Muscle layer of colon (tissue), 2 donors: ENCODE results near the gene NSF.
"Not testable (repeated sequence)": the region's sequence is repeated elsewhere in the genome, so short reads cannot be mapped to it uniquely, and the experiment has no call there.

ENCODE experiments used
- H3K27ac ChIP-seq: one replicate; pipeline ENCODE4 v1.7.0; 2013; ENCODE audit warnings: low read depth, mild to moderate bottlenecking, low read length, moderate library complexity
- H3K27me3 ChIP-seq, 2 donors: one replicate each; pipeline ENCODE4 v1.7.0; 2013; ENCODE audit warnings: low read length in 2 of 2, mild to moderate bottlenecking in 2 of 2; ENCODE audit not compliant: insufficient read depth in 2 of 2, control insufficient read depth in 1 of 2
- H3K36me3 ChIP-seq: one replicate; pipeline ENCODE4 v1.7.0; 2013; ENCODE audit warnings: mild to moderate bottlenecking, low read length; ENCODE audit not compliant: insufficient read depth
- H3K4me1 ChIP-seq: one replicate; pipeline ENCODE4 v1.7.0; 2013; ENCODE audit warnings: mild to moderate bottlenecking, low read length; ENCODE audit not compliant: insufficient read depth
- H3K4me3 ChIP-seq, 2 donors: one replicate each; pipeline ENCODE4 v1.7.0; 2013; ENCODE audit warnings: low read length in 2 of 2, low read depth in 1 of 2, mild to moderate bottlenecking in 1 of 2, moderate library complexity in 1 of 2
- H3K9ac ChIP-seq: one replicate; pipeline ENCODE4 v1.7.0; 2013; ENCODE audit warnings: low read length
- H3K9me3 ChIP-seq: one replicate; pipeline ENCODE4 v1.7.0; 2013; ENCODE audit warnings: mild to moderate bottlenecking, low read length
- donor health status: abdominal sarcoma.
- donor health status: Adenocarcinoma of cecum.

Gene NSF

GRCh38 chr17:46634844-46635243, 44.4 kb downstream of the NSF start:
- H3K4me3 ChIP-seq, H3K9me3 ChIP-seq, H3K9ac ChIP-seq, H3K27ac ChIP-seq, H3K27me3 ChIP-seq, H3K4me1 ChIP-seq, H3K36me3 ChIP-seq: not testable (repeated sequence)

GRCh38 chr17:46641861-46642656, 51.6 kb downstream of the NSF start:
- H3K27ac ChIP-seq, H3K36me3 ChIP-seq, H3K4me3 ChIP-seq, H3K9ac ChIP-seq, H3K4me1 ChIP-seq, H3K9me3 ChIP-seq, H3K27me3 ChIP-seq: not testable (repeated sequence)

- not testable (repeated sequence) for H3K4me3 ChIP-seq
These were observed 56.8 kb downstream of the NSF start for GRCh38 chr17:46647251-46647650.

GRCh38 chr17:46647688-46648278, 57.3 kb downstream of the NSF start:
- not testable (repeated sequence) for H3K36me3 ChIP-seq, H3K4me3 ChIP-seq, H3K4me1 ChIP-seq, H3K9me3 ChIP-seq, H3K27me3 ChIP-seq, H3K9ac ChIP-seq, H3K27ac ChIP-seq

More at GRCh38 chr17:46647251-46647650, 56.8 kb downstream of the NSF start:
- H3K27me3 ChIP-seq, H3K9ac ChIP-seq, H3K4me1 ChIP-seq, H3K9me3 ChIP-seq, H3K27ac ChIP-seq, H3K36me3 ChIP-seq: not testable (repeated sequence)

- not testable (repeated sequence) for H3K9ac ChIP-seq, H3K27me3 ChIP-seq
These were observed 58.8 kb downstream of the NSF start for GRCh38 chr17:46649246-46649645.

GRCh38 chr17:46652024-46652643, 61.7 kb downstream of the NSF start:
- H3K4me1 ChIP-seq, H3K9ac ChIP-seq, H3K36me3 ChIP-seq, H3K27ac ChIP-seq, H3K4me3 ChIP-seq, H3K27me3 ChIP-seq, H3K9me3 ChIP-seq: not testable (repeated sequence)

More at GRCh38 chr17:46649246-46649645, 58.8 kb downstream of the NSF start:
- H3K9me3 ChIP-seq, H3K4me1 ChIP-seq, H3K36me3 ChIP-seq, H3K4me3 ChIP-seq, H3K27ac ChIP-seq: not testable (repeated sequence)

- not testable (repeated sequence) for H3K4me3 ChIP-seq, H3K9me3 ChIP-seq, H3K4me1 ChIP-seq, H3K27ac ChIP-seq, H3K27me3 ChIP-seq, H3K36me3 ChIP-seq, H3K9ac ChIP-seq
These were observed 67.8 kb downstream of the NSF start for GRCh38 chr17:46658235-46658634.

- H3K27ac ChIP-seq, H3K4me1 ChIP-seq, H3K9me3 ChIP-seq, H3K9ac ChIP-seq, H3K27me3 ChIP-seq, H3K4me3 ChIP-seq, H3K36me3 ChIP-seq: not testable (repeated sequence)
These were observed 69.2 kb downstream of the NSF start for GRCh38 chr17:46659702-46660101.

GRCh38 chr17:46663123-46663522, 72.7 kb downstream of the NSF start:
- H3K4me1 ChIP-seq, H3K9ac ChIP-seq, H3K4me3 ChIP-seq, H3K27me3 ChIP-seq, H3K9me3 ChIP-seq, H3K36me3 ChIP-seq, H3K27ac ChIP-seq: not testable (repeated sequence)

- not testable (repeated sequence) for H3K27ac ChIP-seq, H3K4me3 ChIP-seq, H3K36me3 ChIP-seq, H3K27me3 ChIP-seq, H3K9me3 ChIP-seq, H3K9ac ChIP-seq, H3K4me1 ChIP-seq
These were observed 73.1 kb downstream of the NSF start for GRCh38 chr17:46663552-46663951.

- not testable (repeated sequence) for H3K27me3 ChIP-seq, H3K4me1 ChIP-seq, H3K9ac ChIP-seq, H3K27ac ChIP-seq, H3K36me3 ChIP-seq, H3K9me3 ChIP-seq, H3K4me3 ChIP-seq
These were observed 75.5 kb downstream of the NSF start for GRCh38 chr17:46665969-46666368.

GRCh38 chr17:46670789-46671188, 80.3 kb downstream of the NSF start:
- not testable (repeated sequence) for H3K9me3 ChIP-seq, H3K36me3 ChIP-seq, H3K27ac ChIP-seq, H3K4me1 ChIP-seq, H3K4me3 ChIP-seq, H3K9ac ChIP-seq, H3K27me3 ChIP-seq
